GM23338 (cell line): ENCODE results near the gene XXYLT1. TPM values are rescaled to one million over a fixed set of nuclear protein-coding genes. Genes with fewer than 3 reads are reported as not detected.

Experiments used
- ATAC-seq: fragments of 200-7000 bp; cut with Tn5 transposase; 3 replicates; pipeline ENCODE4 v1.9.1; 2020
- DNase-seq: peaks from one replicate; pipeline ENCODE4 v3.0.0-alpha.2; 2015; ENCODE audit warnings: low spot score
- H2AFZ ChIP-seq: fragments of 200-600 bp; sonication (generic); 2 replicates; pipeline ENCODE4 v1.8.0; 2016; ENCODE audit warnings: antibody characterized with exemption, mild to moderate bottlenecking, moderate library complexity
- H3F3A ChIP-seq: fragments of 200-600 bp; sonication (generic); replicated peaks from 2 replicates; pipeline ENCODE4 v1.8.0; 2017; ENCODE audit warnings: antibody characterized with exemption, mixed run types, low read depth
- H3K27ac ChIP-seq: fragments of 200-600 bp; sonication (generic); 2 replicates; pipeline ENCODE4 v1.6.1; 2016; ENCODE audit warnings: low read depth
- H3K27me3 ChIP-seq: fragments of 200-600 bp; sonication (generic); 2 replicates; pipeline ENCODE4 v1.8.0; 2016; ENCODE audit warnings: mild to moderate bottlenecking, mixed run types, moderate library complexity; ENCODE audit not compliant: insufficient read depth
- H3K36me3 ChIP-seq: fragments of 200-600 bp; sonication (generic); 2 replicates; pipeline ENCODE4 v1.8.0; 2016; ENCODE audit warnings: mild to moderate bottlenecking; ENCODE audit not compliant: insufficient read depth
- H3K4me1 ChIP-seq: fragments of 200-600 bp; sonication (generic); 2 replicates; pipeline ENCODE4 v1.8.0; 2016; ENCODE audit warnings: mild to moderate bottlenecking, moderate library complexity; ENCODE audit not compliant: insufficient read depth
- H3K4me2 ChIP-seq: fragments of 200-600 bp; sonication (generic); 2 replicates; pipeline ENCODE4 v1.7.1; 2017; ENCODE audit warnings: mixed run types
- H3K4me3 ChIP-seq: fragments of 200-600 bp; sonication (generic); 2 replicates; pipeline ENCODE4 v1.6.1; 2016; ENCODE audit warnings: mixed run types
- H3K79me2 ChIP-seq: fragments of 200-600 bp; sonication (generic); replicated peaks from 2 replicates; pipeline ENCODE4 v1.8.0; 2017; ENCODE audit warnings: mild to moderate bottlenecking; ENCODE audit not compliant: insufficient read depth
- H3K9me2 ChIP-seq: fragments of 200-600 bp; sonication (generic); 2 replicates; pipeline ENCODE4 v1.8.0; 2017; ENCODE audit not compliant: insufficient read depth
- H4K20me1 ChIP-seq: fragments of 200-600 bp; sonication (generic); replicated peaks from 2 replicates; pipeline ENCODE4 v1.8.0; 2017; ENCODE audit warnings: mild to moderate bottlenecking; ENCODE audit not compliant: insufficient read depth
- H3K27ac Mint-ChIP-seq: 2 replicates; pipeline ENCODE4 v1.8.0; 2020; ENCODE audit warnings: inconsistent platforms, mild to moderate bottlenecking, moderate library complexity, mixed read lengths
- H3K27me3 Mint-ChIP-seq: 3 replicates; pipeline ENCODE4 v1.8.0; 2022; ENCODE audit warnings: low read depth, mild to moderate bottlenecking, moderate library complexity, mixed read lengths, inconsistent platforms; ENCODE audit not compliant: insufficient read depth, poor library complexity
- H3K36me3 Mint-ChIP-seq: 3 replicates; pipeline ENCODE4 v1.8.0; 2021; ENCODE audit warnings: low read depth, mild to moderate bottlenecking, inconsistent platforms, moderate library complexity, mixed read lengths
- H3K4me1 Mint-ChIP-seq: 3 replicates; pipeline ENCODE4 v1.8.0; 2020; ENCODE audit warnings: mild to moderate bottlenecking, inconsistent platforms, mixed read lengths
- H3K4me3 Mint-ChIP-seq: 3 replicates; pipeline ENCODE4 v1.8.0; 2021; ENCODE audit warnings: moderate library complexity, mild to moderate bottlenecking, inconsistent platforms, mixed read lengths
- H3K9me3 Mint-ChIP-seq: 3 replicates; pipeline ENCODE4 v1.8.0; 2020; ENCODE audit warnings: moderate library complexity, mild to moderate bottlenecking, inconsistent platforms, mixed read lengths
- CREB1 ChIP-seq: fragments of 250-450 bp; sonication (Bioruptor Pico); IDR thresholded peaks from 2 replicates; pipeline ENCODE4 v1.5.0; 2020; ENCODE audit warnings: low read depth, mild to moderate bottlenecking, moderate library complexity
- EZH2 ChIP-seq: fragments of 200-600 bp; sonication (generic); IDR thresholded peaks from one replicate; pipeline ENCODE4 v1.8.0; 2017; ENCODE audit warnings: antibody characterized with exemption, mild to moderate bottlenecking, low read depth; ENCODE audit not compliant: unreplicated experiment
- EZH2phosphoT487 ChIP-seq: fragments of 200-600 bp; sonication (generic); IDR thresholded peaks from one replicate; pipeline ENCODE4 v1.8.1; 2018; ENCODE audit warnings: antibody characterized with exemption; ENCODE audit not compliant: unreplicated experiment
- JUNB ChIP-seq: IDR thresholded peaks from one replicate; pipeline ENCODE4 v1.6.1; 2016; ENCODE audit warnings: antibody characterized with exemption; ENCODE audit not compliant: unreplicated experiment
- NANOG ChIP-seq: IDR thresholded peaks from 2 replicates; pipeline ENCODE4 v1.6.1; 2016; ENCODE audit warnings: antibody characterized with exemption, borderline replicate concordance
- POLR2AphosphoS5 ChIP-seq: IDR thresholded peaks from 2 replicates; pipeline ENCODE4 v1.6.1; 2016; ENCODE audit warnings: antibody characterized with exemption, low read depth
- STAT1 ChIP-seq: IDR thresholded peaks from one replicate; pipeline ENCODE4 v1.6.1; 2016; ENCODE audit warnings: antibody characterized with exemption; ENCODE audit not compliant: unreplicated experiment
- ZNF114 ChIP-seq: fragments of 250-450 bp; sonication (Bioruptor Pico); IDR thresholded peaks from 2 replicates; pipeline ENCODE4 v1.5.0; 2020; ENCODE audit warnings: mild to moderate bottlenecking, moderate library complexity
- ZNF331 ChIP-seq: fragments of 250-450 bp; sonication (Bioruptor Pico); IDR thresholded peaks from 2 replicates; pipeline ENCODE4 v1.5.0; 2020; ENCODE audit warnings: low read depth, mild to moderate bottlenecking, moderate library complexity
- polyA plus RNA-seq: library from polyadenylated mRNA; unstranded; fragments of >200 nt; fragmentation: Nextera tagmentation; extraction: Ambion mirVana; gene quantifications from 2 replicates; pipeline ENCODE4 v1.2.1, GENCODE V29; 2016
- total RNA-seq: library from RNA; depleted of rRNA; stranded (reverse); fragments of >200 nt; shearing (Covaris generic); gene quantifications from 2 replicates; pipeline ENCODE4 v1.2.3, GENCODE V29; 2014
- TF ChIP-seq, protein P1 (sequence below): IDR thresholded peaks from 2 replicates; pipeline ENCODE4 v1.6.1; 2016; ENCODE audit warnings: antibody characterized with exemption
- TF ChIP-seq, protein P2 (sequence below), 2 experiments: fragments of 200-600 bp in 1 of 2; sonication (generic) in 1 of 2; conservative IDR thresholded peaks; 2 replicates each; pipeline versions ENCODE4 v1.5.1 to v1.6.1; 2016 to 2017; ENCODE audit warnings: antibody characterized with exemption in 2 of 2, low read depth in 2 of 2, mild to moderate bottlenecking in 2 of 2, moderate library complexity in 1 of 2
- TF ChIP-seq, protein P3 (sequence below): IDR thresholded peaks from one replicate; pipeline ENCODE4 v1.6.1; 2018; ENCODE audit warnings: antibody characterized with exemption; ENCODE audit not compliant: unreplicated experiment
- TF ChIP-seq, protein P4 (sequence below): fragments of 250-450 bp; sonication (Bioruptor Pico); IDR thresholded peaks from 2 replicates; pipeline ENCODE4 v1.5.0; 2020; ENCODE audit warnings: mild to moderate bottlenecking, moderate library complexity

XXYLT1 gene
- total and polyA plus RNA-seq, 2 experiments from 2014 or later = 13.5 to 34.8 TPM

DNA sequence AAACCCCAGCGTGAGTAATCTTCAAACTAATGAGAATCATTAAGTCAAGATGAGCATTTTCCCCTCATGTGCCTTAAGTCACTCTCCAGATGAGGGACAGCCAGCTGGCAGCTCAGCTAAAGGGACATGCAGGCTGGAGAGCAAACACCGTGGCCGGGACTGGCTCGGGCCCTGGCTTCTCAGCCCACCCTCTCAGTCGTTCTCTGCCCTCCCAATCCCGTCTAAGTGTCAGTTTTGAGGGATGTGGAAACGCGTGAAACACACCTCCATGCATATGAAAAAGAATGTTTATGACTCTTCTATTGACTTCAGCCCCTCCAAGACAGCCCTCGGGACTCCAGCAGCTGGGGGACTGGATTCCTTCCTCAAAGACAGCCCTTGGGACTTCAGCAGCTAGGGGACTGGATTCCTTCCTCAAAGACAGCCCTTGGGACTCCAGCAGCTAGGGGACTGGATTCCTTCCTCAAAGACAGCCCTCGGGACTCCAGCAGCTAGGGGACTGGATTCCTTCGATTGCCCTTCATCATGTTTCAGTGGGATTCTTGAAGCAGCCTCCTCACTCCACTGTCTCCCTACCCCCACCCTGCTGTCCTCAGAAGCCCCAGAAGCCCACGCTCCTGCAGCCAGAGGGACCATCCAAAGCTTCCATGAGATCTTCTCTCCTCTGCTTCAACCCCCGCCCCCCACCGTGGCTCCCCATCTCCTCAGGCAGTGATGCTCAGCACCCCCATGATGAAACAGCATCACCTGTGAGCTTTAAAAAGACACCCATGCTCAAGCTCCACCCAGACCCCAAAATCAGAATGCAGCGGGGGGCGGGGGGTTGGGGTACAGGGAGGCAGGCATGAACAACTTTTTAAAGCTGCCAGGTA lies 228.9 kb downstream of the XXYLT1 start:
- no peaks in the 10 kb centered on the region for H3K36me3 Mint-ChIP-seq
- peaks cover 6% of the 10 kb centered on the region for H3K4me1 ChIP-seq
- no peak overlapping the region for H3K27ac Mint-ChIP-seq
- no peaks in the 10 kb centered on the region for H3K79me2 ChIP-seq
- H3F3A ChIP-seq = no peaks in the 10 kb centered on the region
- H3K9me3 Mint-ChIP-seq = peaks cover 6% of the 10 kb centered on the region; the same call in 1 of the 3 replicates
- ATAC-seq (peak; percentile 21), DNase-seq (peak; percentile 55)
- TF ChIP-seq, protein P1, sequence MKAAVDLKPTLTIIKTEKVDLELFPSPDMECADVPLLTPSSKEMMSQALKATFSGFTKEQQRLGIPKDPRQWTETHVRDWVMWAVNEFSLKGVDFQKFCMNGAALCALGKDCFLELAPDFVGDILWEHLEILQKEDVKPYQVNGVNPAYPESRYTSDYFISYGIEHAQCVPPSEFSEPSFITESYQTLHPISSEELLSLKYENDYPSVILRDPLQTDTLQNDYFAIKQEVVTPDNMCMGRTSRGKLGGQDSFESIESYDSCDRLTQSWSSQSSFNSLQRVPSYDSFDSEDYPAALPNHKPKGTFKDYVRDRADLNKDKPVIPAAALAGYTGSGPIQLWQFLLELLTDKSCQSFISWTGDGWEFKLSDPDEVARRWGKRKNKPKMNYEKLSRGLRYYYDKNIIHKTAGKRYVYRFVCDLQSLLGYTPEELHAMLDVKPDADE = no peak
- no peak for TF ChIP-seq POLR2AphosphoS5
- TF ChIP-seq, protein P2, sequence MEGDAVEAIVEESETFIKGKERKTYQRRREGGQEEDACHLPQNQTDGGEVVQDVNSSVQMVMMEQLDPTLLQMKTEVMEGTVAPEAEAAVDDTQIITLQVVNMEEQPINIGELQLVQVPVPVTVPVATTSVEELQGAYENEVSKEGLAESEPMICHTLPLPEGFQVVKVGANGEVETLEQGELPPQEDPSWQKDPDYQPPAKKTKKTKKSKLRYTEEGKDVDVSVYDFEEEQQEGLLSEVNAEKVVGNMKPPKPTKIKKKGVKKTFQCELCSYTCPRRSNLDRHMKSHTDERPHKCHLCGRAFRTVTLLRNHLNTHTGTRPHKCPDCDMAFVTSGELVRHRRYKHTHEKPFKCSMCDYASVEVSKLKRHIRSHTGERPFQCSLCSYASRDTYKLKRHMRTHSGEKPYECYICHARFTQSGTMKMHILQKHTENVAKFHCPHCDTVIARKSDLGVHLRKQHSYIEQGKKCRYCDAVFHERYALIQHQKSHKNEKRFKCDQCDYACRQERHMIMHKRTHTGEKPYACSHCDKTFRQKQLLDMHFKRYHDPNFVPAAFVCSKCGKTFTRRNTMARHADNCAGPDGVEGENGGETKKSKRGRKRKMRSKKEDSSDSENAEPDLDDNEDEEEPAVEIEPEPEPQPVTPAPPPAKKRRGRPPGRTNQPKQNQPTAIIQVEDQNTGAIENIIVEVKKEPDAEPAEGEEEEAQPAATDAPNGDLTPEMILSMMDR (conservative IDR thresholded peaks at IDR 0.05; ENCODE audit: low read depth in 2 of 2) = no peak
- TF ChIP-seq ZNF331 = no peak
- TF ChIP-seq EZH2 = no peak
- TF ChIP-seq JUNB = no peak
- TF ChIP-seq NANOG = no peak
- TF ChIP-seq STAT1 = no peak
- TF ChIP-seq, protein P3, sequence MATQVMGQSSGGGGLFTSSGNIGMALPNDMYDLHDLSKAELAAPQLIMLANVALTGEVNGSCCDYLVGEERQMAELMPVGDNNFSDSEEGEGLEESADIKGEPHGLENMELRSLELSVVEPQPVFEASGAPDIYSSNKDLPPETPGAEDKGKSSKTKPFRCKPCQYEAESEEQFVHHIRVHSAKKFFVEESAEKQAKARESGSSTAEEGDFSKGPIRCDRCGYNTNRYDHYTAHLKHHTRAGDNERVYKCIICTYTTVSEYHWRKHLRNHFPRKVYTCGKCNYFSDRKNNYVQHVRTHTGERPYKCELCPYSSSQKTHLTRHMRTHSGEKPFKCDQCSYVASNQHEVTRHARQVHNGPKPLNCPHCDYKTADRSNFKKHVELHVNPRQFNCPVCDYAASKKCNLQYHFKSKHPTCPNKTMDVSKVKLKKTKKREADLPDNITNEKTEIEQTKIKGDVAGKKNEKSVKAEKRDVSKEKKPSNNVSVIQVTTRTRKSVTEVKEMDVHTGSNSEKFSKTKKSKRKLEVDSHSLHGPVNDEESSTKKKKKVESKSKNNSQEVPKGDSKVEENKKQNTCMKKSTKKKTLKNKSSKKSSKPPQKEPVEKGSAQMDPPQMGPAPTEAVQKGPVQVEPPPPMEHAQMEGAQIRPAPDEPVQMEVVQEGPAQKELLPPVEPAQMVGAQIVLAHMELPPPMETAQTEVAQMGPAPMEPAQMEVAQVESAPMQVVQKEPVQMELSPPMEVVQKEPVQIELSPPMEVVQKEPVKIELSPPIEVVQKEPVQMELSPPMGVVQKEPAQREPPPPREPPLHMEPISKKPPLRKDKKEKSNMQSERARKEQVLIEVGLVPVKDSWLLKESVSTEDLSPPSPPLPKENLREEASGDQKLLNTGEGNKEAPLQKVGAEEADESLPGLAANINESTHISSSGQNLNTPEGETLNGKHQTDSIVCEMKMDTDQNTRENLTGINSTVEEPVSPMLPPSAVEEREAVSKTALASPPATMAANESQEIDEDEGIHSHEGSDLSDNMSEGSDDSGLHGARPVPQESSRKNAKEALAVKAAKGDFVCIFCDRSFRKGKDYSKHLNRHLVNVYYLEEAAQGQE = no peak
- no peak for TF ChIP-seq EZH2phosphoT487
- TF ChIP-seq, protein P4, sequence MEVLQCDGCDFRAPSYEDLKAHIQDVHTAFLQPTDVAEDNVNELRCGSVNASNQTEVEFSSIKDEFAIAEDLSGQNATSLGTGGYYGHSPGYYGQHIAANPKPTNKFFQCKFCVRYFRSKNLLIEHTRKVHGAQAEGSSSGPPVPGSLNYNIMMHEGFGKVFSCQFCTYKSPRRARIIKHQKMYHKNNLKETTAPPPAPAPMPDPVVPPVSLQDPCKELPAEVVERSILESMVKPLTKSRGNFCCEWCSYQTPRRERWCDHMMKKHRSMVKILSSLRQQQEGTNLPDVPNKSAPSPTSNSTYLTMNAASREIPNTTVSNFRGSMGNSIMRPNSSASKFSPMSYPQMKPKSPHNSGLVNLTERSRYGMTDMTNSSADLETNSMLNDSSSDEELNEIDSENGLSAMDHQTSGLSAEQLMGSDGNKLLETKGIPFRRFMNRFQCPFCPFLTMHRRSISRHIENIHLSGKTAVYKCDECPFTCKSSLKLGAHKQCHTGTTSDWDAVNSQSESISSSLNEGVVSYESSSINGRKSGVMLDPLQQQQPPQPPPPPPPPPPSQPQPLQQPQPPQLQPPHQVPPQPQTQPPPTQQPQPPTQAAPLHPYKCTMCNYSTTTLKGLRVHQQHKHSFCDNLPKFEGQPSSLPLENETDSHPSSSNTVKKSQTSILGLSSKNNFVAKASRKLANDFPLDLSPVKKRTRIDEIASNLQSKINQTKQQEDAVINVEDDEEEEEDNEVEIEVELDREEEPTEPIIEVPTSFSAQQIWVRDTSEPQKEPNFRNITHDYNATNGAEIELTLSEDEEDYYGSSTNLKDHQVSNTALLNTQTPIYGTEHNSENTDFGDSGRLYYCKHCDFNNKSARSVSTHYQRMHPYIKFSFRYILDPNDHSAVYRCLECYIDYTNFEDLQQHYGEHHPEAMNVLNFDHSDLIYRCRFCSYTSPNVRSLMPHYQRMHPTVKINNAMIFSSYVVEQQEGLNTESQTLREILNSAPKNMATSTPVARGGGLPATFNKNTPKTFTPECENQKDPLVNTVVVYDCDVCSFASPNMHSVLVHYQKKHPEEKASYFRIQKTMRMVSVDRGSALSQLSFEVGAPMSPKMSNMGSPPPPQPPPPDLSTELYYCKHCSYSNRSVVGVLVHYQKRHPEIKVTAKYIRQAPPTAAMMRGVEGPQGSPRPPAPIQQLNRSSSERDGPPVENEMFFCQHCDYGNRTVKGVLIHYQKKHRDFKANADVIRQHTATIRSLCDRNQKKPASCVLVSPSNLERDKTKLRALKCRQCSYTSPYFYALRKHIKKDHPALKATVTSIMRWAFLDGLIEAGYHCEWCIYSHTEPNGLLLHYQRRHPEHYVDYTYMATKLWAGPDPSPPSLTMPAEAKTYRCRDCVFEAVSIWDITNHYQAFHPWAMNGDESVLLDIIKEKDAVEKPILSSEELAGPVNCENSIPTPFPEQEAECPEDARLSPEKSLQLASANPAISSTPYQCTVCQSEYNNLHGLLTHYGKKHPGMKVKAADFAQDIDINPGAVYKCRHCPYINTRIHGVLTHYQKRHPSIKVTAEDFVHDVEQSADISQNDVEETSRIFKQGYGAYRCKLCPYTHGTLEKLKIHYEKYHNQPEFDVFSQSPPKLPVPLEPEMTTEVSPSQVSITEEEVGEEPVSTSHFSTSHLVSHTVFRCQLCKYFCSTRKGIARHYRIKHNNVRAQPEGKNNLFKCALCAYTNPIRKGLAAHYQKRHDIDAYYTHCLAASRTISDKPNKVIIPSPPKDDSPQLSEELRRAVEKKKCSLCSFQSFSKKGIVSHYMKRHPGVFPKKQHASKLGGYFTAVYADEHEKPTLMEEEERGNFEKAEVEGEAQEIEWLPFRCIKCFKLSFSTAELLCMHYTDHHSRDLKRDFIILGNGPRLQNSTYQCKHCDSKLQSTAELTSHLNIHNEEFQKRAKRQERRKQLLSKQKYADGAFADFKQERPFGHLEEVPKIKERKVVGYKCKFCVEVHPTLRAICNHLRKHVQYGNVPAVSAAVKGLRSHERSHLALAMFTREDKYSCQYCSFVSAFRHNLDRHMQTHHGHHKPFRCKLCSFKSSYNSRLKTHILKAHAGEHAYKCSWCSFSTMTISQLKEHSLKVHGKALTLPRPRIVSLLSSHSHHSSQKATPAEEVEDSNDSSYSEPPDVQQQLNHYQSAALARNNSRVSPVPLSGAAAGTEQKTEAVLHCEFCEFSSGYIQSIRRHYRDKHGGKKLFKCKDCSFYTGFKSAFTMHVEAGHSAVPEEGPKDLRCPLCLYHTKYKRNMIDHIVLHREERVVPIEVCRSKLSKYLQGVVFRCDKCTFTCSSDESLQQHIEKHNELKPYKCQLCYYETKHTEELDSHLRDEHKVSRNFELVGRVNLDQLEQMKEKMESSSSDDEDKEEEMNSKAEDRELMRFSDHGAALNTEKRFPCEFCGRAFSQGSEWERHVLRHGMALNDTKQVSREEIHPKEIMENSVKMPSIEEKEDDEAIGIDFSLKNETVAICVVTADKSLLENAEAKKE (CRISPR knock-in tag) = no peak
- TF ChIP-seq ZNF114 = no peak
- TF ChIP-seq CREB1 = no peak
- no peaks in the 10 kb centered on the region for H3K9me2 ChIP-seq
- H3K4me2 ChIP-seq = peak overlapping the region; percentile 62
- H3K4me1 Mint-ChIP-seq = peaks cover 37% of the 10 kb centered on the region
- H3K4me3 Mint-ChIP-seq = no peak overlapping the region; the same call in 2 of the 3 replicates
- H2AFZ ChIP-seq = peak overlapping the region; percentile 85
- H3K4me3 ChIP-seq = no peak overlapping the region
- no peaks in the 10 kb centered on the region for H3K27me3 ChIP-seq
- no peaks in the 10 kb centered on the region for H3K36me3 ChIP-seq
- no peak overlapping the region for H3K27ac ChIP-seq
- peaks cover 19% of the 10 kb centered on the region for H3K27me3 Mint-ChIP-seq
- no peaks in the 10 kb centered on the region for H4K20me1 ChIP-seq
